Measurements from ENCODE around the gene IFI30.

IFI30 gene

GRCh38 chr19:18172331-18173053 lies 1.1 kb upstream of the IFI30 start:
- peak; percentile 23 for DNase-seq

- DNase-seq, result no peak
These were observed 500 bp upstream of the IFI30 start for GRCh38 chr19:18173054-18173571.

DNA sequence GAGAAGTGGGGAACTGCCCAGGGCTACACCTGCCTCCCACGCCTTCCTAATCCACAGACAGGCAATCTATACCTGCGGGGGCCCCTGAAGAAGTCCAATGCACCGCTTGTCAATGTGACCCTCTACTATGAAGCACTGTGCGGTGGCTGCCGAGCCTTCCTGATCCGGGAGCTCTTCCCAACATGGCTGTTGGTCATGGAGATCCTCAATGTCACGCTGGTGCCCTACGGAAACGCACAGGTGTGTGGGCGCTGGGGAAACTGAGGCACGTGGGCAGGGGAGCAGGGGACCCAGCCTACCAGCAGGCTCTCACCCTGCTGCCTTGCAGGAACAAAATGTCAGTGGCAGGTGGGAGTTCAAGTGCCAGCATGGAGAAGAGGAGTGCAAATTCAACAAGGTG lies 1.4 kb downstream of the IFI30 start:
- DNase-seq, result no peak

GRCh38 chr19:18176367-18177310 lies 3.0 kb downstream of the IFI30 start:
- DNase-seq, result no peak

DNA sequence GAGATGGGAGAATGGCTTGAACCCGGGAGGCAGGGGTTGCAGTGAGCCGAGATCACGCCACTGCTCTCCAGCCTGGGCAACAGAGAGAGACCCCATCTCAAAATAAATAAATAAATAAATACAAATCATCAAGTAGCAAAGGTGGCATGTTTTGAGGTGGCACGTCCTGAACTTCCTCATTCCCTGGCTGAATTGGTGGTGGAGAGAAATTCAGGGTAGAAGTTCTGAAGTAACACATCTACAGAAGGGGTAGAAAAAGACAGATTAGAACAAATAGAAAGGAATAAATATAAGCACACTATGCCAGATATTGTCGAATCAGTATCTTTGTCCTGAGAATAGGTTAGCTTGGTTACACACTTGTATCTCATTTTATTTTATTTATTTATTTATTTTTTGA lies 6.3 kb downstream of the IFI30 start:
- no peak for DNase-seq

DNA sequence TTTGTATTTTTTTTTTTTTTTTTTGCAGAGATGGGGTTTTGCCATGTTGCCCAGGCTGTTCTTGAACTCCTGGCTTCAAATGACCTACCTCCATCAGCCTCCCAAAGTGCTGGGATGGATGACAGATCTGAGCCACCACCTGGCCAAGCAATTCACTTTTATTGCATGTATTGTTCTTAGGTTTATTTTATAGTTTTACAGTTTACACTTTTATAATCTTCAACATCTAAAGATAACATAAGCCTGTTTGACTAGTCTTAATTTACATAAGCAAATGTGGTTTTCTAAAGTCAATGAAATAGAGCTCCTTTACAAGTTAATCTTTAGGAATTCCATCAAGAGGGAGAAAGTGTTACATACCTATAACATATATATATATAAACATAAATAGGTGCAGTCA lies 9.9 kb downstream of the IFI30 start:
- DNase-seq, result no peak

- no peak for DNase-seq
These were observed 11.9 kb downstream of the IFI30 start for GRCh38 chr19:18185538-18185937.

DNA sequence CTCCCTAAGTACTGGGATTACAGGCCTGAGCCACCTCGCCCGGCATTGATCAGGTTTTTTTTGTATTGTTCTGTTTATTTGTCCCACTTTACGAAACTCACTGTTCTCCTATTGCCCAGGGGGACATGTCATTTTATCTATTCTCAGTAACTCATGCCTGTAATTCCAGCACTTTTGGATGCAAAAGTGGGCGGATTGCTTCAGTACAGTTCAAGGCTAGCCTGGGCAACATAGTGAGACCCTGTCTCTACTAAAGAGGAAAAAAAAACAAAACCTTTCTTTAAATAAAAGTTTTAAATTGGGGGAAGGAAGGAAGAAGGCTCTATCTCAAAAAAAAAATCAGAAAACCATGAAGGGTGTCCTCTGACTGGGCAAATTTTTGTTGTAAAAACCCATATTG lies 16.7 kb downstream of the IFI30 start:
- no peak for DNase-seq

- DNase-seq, result no peak
These were observed 18.0 kb downstream of the IFI30 start for GRCh38 chr19:18191640-18192062.

- DNase-seq, result peak; percentile 68
These were observed 19.2 kb downstream of the IFI30 start, which contains the start of gene MPV17L2 for GRCh38 chr19:18192673-18193387. Gene MPV17L2 (plus strand): TSS chr19:18193218. CDS start chr19:18193282, 64 bp downstream.

DNA sequence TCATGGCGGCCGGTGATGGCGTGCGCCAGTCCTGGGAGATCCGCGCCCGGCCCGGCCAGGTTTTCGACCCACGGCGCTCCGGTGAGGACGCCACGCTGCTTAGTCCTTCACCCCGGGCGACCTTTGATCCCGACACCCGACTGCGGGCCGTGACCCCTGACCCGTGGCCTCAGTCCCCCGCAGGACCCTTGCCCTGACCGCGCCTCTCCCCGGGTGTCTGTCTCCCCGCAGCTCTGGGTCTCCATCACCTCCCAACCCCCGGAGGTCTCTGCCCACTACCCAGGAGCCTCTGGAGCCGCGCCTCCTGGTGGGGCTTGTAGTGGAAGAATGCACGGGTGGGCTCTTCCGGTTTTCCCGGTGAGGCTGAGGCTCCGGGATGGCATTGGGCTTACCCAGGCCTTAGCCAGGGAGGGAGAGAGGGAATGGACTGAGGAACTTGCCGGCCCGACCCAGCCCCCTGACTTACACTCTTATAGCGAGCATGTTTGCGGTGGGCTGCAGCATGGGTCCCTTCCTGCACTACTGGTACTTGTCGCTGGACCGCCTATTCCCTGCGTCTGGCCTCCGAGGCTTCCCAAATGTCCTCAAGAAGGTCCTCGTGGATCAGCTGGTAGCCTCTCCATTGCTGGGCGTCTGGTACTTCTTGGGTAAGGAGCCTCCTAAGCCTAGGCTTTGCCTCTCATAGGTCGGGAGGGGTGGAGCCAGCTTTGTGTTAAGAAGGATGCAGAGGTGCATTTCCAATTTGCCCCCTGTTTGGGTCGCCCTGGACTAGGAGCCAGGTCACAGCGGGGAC lies 20.0 kb downstream of the IFI30 start:
- DNase-seq, result no peak

GRCh38 chr19:18194181-18194530 lies 20.5 kb downstream of the IFI30 start:
- no peak for DNase-seq

DNA sequence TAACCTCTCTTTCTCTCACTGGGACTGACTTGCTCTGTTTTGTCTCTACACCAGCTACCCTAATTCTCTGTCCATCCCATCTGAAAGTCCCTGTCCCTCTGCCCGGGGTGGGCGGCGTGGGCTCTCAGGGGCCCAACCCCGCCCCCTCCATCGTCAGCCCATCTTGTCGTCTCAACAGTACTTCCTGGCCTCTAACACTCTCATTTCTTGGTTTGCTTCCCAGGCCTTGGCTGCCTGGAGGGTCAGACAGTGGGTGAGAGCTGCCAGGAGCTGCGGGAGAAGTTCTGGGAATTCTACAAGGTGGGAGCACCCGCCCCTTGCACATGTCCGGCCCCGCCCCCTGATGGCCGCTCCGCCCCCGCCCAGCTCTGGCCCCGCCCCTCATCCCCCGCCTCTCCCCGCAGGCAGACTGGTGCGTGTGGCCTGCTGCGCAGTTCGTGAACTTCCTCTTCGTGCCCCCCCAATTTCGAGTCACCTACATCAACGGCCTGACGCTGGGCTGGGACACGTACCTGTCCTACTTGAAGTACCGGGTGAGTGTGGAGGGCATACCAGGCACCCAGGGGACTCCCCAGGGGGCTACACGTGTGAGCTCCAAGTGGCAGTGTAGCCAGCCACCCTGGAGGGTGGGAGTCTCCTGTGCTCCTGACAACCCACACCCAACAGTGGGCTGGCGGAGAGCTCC lies 21.1 kb downstream of the IFI30 start:
- DNase-seq, result no peak

DNA sequence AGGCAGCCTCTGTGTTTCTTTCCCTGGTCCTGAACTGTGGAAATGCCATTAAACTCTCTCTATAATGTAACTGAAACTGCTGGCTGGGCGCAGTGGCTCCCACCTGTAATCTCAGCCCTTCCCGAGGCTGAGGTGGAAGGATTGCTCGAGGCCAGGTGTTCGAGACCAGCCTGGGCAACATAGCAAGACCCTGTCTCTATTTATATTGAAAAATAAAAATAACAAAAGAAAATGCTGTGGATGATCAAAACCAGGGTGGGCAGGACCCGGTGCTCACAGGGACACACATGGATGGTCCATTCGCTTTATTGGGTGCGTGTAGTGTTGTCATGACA lies 22.9 kb downstream of the IFI30 start:
- no peak for DNase-seq

DNA sequence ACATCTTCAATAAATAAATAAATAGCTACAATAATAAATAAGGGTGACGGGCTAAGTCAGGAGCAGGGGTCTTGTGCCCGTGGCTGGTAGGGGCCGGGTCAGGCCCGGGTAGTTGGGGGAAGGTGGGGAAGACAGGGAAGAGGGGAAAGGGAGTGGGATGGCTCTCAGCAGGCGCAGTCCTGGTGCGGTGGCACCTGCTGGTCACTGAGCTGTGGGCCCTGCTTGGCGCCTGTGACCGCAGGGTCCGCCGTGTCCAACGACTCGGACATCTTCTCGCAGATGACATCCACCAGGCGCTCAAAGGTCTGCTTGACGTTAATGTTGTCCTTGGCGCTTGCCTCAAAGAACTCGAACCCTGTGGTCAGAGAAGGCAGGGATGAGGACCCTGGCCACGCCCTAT lies 23.7 kb downstream of the IFI30 start:
- DNase-seq, result no peak

DNA sequence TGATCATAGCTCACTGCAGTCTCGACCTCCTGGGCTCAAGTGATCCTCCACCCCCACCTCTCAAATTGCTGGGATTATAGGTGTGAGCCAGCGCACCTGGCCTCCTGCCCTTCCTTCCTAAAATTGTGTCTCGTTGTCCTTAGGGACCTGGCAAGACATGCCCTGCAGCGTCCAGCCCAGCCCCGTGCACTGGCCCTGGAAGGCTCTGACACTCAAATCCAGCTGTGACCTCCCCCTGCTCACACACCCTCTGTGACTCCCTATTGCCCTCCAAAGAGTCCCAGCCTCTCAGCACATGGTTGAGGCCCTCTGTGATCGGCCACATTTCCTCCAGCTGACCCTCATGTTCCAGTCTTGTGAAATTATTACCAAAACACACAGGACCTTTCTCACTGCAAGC lies 24.3 kb downstream of the IFI30 start:
- no peak for DNase-seq

- no peak for DNase-seq
These were observed 24.8 kb downstream of the IFI30 start for GRCh38 chr19:18198374-18198773.

DNA sequence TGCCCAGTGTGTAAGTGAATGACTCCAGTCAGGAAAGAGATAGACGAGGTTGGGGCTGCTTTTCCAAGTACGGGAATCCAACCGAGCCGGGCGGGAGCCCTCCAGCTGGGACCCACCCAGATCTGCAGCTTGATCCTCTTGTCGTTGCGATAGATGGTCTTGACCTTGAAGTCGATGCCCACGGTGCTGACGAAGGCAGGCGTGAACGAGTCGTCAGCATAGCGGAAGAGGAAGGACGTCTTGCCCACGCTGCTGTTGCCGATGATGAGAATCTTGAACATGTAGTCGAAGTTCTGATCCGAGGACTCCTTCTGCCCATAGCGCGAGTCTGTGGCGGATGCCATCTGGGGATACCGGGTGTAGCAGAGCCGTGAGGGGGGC lies 28.8 kb downstream of the IFI30 start:
- DNase-seq, result no peak

GRCh38 chr19:18202778-18203407 lies 29.3 kb downstream of the IFI30 start:
- DNase-seq, result no peak

DNA sequence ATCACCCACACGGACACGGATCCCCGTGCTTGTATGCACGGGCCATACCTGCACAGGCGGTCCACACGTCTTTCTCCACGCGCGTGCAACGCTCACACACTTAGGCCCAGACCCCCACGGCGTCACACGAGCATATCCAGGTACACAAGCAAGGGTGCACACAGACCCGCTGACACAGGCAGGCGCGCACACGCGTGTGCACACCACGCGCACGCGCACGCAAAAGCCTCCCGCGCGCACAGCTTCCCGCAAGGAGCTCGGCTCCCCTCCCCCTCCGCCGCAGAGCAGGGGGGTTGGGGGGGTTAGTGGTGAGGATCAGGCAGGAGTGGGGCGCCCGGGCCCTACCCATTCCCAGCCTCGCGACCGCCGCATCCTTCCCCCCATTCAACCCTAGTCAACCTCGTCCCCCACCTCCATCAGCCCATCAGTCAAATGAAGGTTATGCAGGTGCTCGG lies 29.8 kb downstream of the IFI30 start:
- no peak for DNase-seq

DNA sequence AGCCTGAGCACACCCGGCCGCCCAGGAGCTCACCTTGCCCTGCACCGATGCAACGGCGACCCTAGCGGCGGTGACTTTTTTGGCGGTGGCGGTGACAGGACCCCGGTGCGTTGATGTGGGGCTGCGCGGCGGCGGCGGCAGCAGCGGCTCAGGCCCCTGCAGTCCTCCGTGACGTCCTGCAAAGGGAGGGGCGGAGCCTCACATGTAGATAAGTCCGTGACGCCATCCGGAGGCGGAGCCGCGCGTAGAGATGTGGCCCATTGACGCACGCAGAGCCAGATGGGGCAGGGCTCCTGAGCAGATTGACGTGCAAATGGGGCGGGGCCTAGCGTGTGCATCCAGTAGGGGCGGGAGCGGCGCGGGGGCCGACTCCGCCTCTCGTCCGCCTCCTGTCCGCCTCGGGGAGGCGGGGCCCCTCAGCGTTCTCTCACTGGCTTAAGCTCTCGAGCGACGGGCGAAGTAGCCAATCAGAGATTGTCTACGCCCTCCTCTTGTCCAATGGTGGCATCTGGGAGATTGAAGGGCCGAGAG lies 30.3 kb downstream of the IFI30 start, which contains the start of gene RAB3A:
Gene RAB3A (minus strand): TSS at position 180 of the 531 bp plus-strand sequence. CDS start 1,302 bp downstream, outside the sequence.
- peak; percentile 90 for DNase-seq
